A549 (cell line): ENCODE results near the gene PNPLA3. TPM values are rescaled to one million over a fixed set of nuclear protein-coding genes. Genes with fewer than 3 reads are reported as not detected.
A peak's percentile ranks its signal among the peaks of the same experiment; 100 is the strongest.

Source experiments
- ATAC-seq, 2 experiments: fragments of 200-7000 bp in 1 of 2; fragments of >200 bp in 1 of 2; cut with Nextera tagmentation in 1 of 2; cut with Tn5 transposase in 1 of 2; 3 replicates each; pipeline versions ENCODE4 v1.8.0 to v1.9.1; 2018 to 2020; ENCODE audit warnings: mild to moderate bottlenecking in 1 of 2, moderate library complexity in 1 of 2
- CTCF ChIA-PET: fragments of 300-600 bp; sonication (Branson Sonifier 250); formaldehyde crosslinking; extraction: SDS; loops from one replicate; lab custom pipeline; 2021; ENCODE audit warnings: antibody characterized with exemption, inconsistent platforms; lab: Yijun Ruan, JAX
- POLR2A ChIA-PET: fragments of 350-600 bp; formaldehyde crosslinking; extraction: SDS; loops from one replicate; lab custom pipeline; 2021; ENCODE audit warnings: antibody characterized with exemption, inconsistent platforms; lab: Yijun Ruan, JAX
- DNase-seq, 2 experiments: peaks; one replicate each; pipeline versions ENCODE4 v3.0.0 to v3.0.0-alpha.2; 2011 to 2016; ENCODE audit warnings: low read depth in 1 of 2, low spot score in 1 of 2
- FAIRE-seq: peaks from 2 replicates; lab custom pipeline; 2011; peaks lifted over from hg19 to GRCh38; lab: Jason Lieb, UNC
- H3K27ac ChIP-seq, 2 experiments: fragments of >200 bp; sonication (Bioruptor Twin); formaldehyde crosslinking; 3 replicates each; pipeline ENCODE4 v1.5.1; 2016 to 2017
- H3K4me1 ChIP-seq: fragments of >200 bp; sonication (Bioruptor Twin); formaldehyde crosslinking; 3 replicates; pipeline ENCODE4 v1.6.1; 2016
- H3K4me2 ChIP-seq: fragments of >200 bp; sonication (Bioruptor Twin); formaldehyde crosslinking; 3 replicates; pipeline ENCODE4 v1.6.1; 2016
- H3K4me3 ChIP-seq: fragments of >200 bp; sonication (Bioruptor Twin); formaldehyde crosslinking; 3 replicates; pipeline ENCODE4 v1.5.1; 2016
- H3K9me3 ChIP-seq: fragments of >200 bp; sonication (Bioruptor Twin); formaldehyde crosslinking; 3 replicates; pipeline ENCODE4 v1.6.1; 2016
- BCL3 ChIP-seq: fragments of >200 bp; sonication (Bioruptor Twin); formaldehyde crosslinking; IDR thresholded peaks from 3 replicates; pipeline ENCODE4 v1.6.1; 2016
- CEBPB ChIP-seq, 2 experiments: fragments of >200 bp in 1 of 2; sonication (Bioruptor Twin) in 1 of 2; formaldehyde crosslinking in 1 of 2; IDR thresholded peaks; 2 replicates each; pipeline ENCODE4 v1.6.1; 2012 to 2016
- CTCF ChIP-seq: fragments of >200 bp; sonication (Bioruptor Twin); formaldehyde crosslinking; IDR thresholded peaks from 3 replicates; pipeline ENCODE4 v1.5.1; 2016
- E2F6 ChIP-seq: IDR thresholded peaks from 2 replicates; pipeline ENCODE4 v1.6.1; 2012; ENCODE audit warnings: low read depth, borderline replicate concordance
- FOSB ChIP-seq: fragments of 250-450 bp; sonication (Bioruptor Pico); IDR thresholded peaks from 2 replicates; pipeline ENCODE4 v1.5.0; 2020; ENCODE audit warnings: mild to moderate bottlenecking, moderate library complexity
- HOXA7 ChIP-seq: fragments of 250-450 bp; sonication (Bioruptor Pico); IDR thresholded peaks from 2 replicates; pipeline ENCODE4 v1.5.0; 2020; ENCODE audit warnings: mild to moderate bottlenecking, moderate library complexity
- JUN ChIP-seq, 2 experiments: fragments of >200 bp; sonication (Bioruptor Twin); formaldehyde crosslinking; IDR thresholded peaks; 2 replicates in 1 of 2; 3 replicates in 1 of 2; pipeline ENCODE4 v1.6.1; 2016 to 2017
- KDM5A ChIP-seq: fragments of 200-600 bp; sonication (generic); IDR thresholded peaks from 2 replicates; pipeline ENCODE4 v1.6.1; 2016; ENCODE audit warnings: antibody characterized with exemption, mild to moderate bottlenecking
- PHF8 ChIP-seq: fragments of 200-600 bp; sonication (generic); IDR thresholded peaks from 2 replicates; pipeline ENCODE4 v1.6.1; 2016; ENCODE audit warnings: low read depth, mild to moderate bottlenecking, antibody characterized with exemption, moderate library complexity, borderline replicate concordance
- POLR2A ChIP-seq: IDR thresholded peaks from 2 replicates; pipeline ENCODE4 v1.6.1; 2012; ENCODE audit warnings: mild to moderate bottlenecking, low read length
- RFX5 ChIP-seq: fragments of 450-650 bp; IDR thresholded peaks from 2 replicates; pipeline ENCODE4 v1.7.1; 2014; ENCODE audit warnings: antibody characterized with exemption, mild to moderate bottlenecking, moderate library complexity
- ZSCAN20 ChIP-seq: fragments of 250-450 bp; sonication (Bioruptor Pico); IDR thresholded peaks from 2 replicates; pipeline ENCODE4 v1.8.0; 2022; ENCODE audit warnings: mild to moderate bottlenecking, moderate library complexity
- WGBS: methylation state at CpG from one replicate; pipeline ENCODE4 v1.1.6; 2017; ENCODE audit errors: missing lambda C conversion rate; 5-methylcytosine and 5-hydroxymethylcytosine counted together
- polyA plus RNA-seq, 4 experiments: library from polyadenylated mRNA; depleted of rRNA in 3 of 4; stranded (reverse); fragments of >200 nt; fragmentation: RNase III in 1 of 4; extraction: RNeasy Plus Mini Kit Qiagen cat#74134 plus additional on column Dnase treatment in 1 of 4; gene quantifications; 2 replicates in 3 of 4; 3 replicates in 1 of 4; pipeline ENCODE4 v1.2.3, GENCODE V29; 2011 to 2017
- TF ChIP-seq, protein P1 (sequence below): fragments of 250-450 bp; sonication (Bioruptor Pico); IDR thresholded peaks from 2 replicates; pipeline ENCODE4 v1.5.0; 2021; ENCODE audit warnings: mild to moderate bottlenecking, moderate library complexity, borderline replicate concordance
- TF ChIP-seq, protein P2 (sequence below): fragments of 450-650 bp; IDR thresholded peaks from 2 replicates; pipeline ENCODE4 v1.6.1; 2014; ENCODE audit warnings: antibody characterized with exemption
- TF ChIP-seq, protein P3 (sequence below): IDR thresholded peaks from 2 replicates; pipeline ENCODE4 v1.6.1; 2012
- TF ChIP-seq, protein P4 (sequence below): IDR thresholded peaks from 2 replicates; pipeline ENCODE4 v1.6.1; 2012

PNPLA3 gene
- polyA plus RNA-seq, 2 of the 4 experiments (the other 2 are of a cell fraction) = 1.3 to 1.8 TPM

DNA sequence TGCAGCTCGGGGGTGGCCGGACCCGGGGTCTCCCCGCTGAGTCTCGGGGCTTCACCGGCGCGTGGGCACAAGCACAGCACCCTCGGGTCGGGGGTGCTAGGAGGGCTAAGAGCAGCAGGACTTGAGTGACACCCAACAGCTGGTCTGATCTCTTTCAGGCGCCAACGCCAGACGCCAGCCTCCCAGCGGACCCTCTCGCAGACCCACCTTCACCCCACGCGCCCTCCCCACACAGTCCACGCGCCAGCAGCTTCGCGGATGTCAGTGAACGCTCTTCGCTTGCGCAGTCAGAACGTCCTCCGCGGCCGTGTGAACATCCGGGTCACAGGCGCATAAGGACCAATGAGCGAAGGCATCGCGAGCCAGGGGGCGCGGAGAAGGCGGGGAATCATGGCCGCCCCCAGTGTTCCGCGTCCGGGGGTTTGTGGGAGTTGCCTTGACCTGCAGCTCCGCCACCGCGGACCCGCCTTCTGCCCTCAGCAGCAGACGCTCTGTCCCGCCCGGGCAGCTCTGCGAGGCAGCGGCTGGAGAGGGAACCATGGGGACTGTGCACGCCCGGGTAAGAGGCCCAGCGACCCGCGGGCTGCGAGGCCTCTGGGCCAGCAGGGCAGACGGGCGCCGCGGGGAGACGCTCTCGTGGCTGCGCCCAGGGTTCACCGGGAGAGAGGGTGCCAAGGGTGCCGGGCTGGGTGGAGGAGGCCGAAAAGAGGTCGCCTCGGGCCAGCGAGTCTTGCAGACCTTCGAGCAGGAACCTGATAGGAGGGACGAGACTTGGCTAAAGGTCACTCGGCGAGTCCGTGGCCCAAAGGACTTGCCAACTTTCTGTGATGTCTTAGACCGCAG lies 31.7 kb downstream of the PNPLA3 start, which contains the start of gene SAMM50:
Gene SAMM50 (plus strand): TSS at position 403 of the 843 bp plus-strand sequence. CDS start 136 bp downstream, at position 539.
- POLR2A ChIA-PET = interaction anchor here (0.6 to 2.1 kb wide), 3 partner anchors 9 to 32 kb away, joined by 3 to 12 read pairs (median 4); partner anchors contain the start of gene PNPLA3
- Histone ChIP-seq H3K4me2 (peak within 1 kb of the TSS; percentile 98), H3K9me3 (no peaks in the 10 kb centered on the region), H3K4me1 (peaks cover 17% of the 10 kb centered on the region; the same call in 2 of the 3 replicates), H3K27ac (peak within 1 kb of the TSS; percentile 80 to 96), H3K4me3 (peak within 1 kb of the TSS; percentile 93)
- no peak for TF ChIP-seq CTCF
- TF ChIP-seq RFX5 = no peak
- TF ChIP-seq, protein P1, sequence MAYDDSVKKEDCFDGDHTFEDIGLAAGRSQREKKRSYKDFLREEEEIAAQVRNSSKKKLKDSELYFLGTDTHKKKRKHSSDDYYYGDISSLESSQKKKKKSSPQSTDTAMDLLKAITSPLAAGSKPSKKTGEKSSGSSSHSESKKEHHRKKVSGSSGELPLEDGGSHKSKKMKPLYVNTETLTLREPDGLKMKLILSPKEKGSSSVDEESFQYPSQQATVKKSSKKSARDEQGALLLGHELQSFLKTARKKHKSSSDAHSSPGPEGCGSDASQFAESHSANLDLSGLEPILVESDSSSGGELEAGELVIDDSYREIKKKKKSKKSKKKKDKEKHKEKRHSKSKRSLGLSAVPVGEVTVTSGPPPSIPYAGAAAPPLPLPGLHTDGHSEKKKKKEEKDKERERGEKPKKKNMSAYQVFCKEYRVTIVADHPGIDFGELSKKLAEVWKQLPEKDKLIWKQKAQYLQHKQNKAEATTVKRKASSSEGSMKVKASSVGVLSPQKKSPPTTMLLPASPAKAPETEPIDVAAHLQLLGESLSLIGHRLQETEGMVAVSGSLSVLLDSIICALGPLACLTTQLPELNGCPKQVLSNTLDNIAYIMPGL (CRISPR knock-in tag) = no peak
- TF ChIP-seq, protein P2, sequence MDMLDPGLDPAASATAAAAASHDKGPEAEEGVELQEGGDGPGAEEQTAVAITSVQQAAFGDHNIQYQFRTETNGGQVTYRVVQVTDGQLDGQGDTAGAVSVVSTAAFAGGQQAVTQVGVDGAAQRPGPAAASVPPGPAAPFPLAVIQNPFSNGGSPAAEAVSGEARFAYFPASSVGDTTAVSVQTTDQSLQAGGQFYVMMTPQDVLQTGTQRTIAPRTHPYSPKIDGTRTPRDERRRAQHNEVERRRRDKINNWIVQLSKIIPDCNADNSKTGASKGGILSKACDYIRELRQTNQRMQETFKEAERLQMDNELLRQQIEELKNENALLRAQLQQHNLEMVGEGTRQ = peak; percentile 45
- peak; percentile 86 for TF ChIP-seq POLR2A
- peak; percentile 12 for TF ChIP-seq PHF8
- TF ChIP-seq CEBPB (IDR thresholded peaks at IDR 0.05) = 0 out of 4 replicates have a peak, but pooled peaks of 1 of the 2 experiments have one; percentile 13
- TF ChIP-seq ZSCAN20 (CRISPR knock-in tag) = no peak
- TF ChIP-seq BCL3 = peak; percentile 72; the same call in 2 of the 3 replicates
- TF ChIP-seq, protein P3, sequence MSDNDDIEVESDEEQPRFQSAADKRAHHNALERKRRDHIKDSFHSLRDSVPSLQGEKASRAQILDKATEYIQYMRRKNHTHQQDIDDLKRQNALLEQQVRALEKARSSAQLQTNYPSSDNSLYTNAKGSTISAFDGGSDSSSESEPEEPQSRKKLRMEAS = peak; percentile 93
- TF ChIP-seq E2F6 = peak; percentile 66; the same call in 1 of the 2 replicates
- TF ChIP-seq, protein P4, sequence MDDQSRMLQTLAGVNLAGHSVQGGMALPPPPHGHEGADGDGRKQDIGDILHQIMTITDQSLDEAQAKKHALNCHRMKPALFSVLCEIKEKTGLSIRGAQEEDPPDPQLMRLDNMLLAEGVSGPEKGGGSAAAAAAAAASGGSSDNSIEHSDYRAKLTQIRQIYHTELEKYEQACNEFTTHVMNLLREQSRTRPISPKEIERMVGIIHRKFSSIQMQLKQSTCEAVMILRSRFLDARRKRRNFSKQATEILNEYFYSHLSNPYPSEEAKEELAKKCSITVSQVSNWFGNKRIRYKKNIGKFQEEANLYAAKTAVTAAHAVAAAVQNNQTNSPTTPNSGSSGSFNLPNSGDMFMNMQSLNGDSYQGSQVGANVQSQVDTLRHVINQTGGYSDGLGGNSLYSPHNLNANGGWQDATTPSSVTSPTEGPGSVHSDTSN = peak; percentile 32; the same call in 1 of the 2 replicates
- no peak for TF ChIP-seq HOXA7 (CRISPR knock-in tag)
- TF ChIP-seq FOSB (CRISPR knock-in tag) = no peak
- peak; percentile 86 for TF ChIP-seq KDM5A
- peak in 1 of 2 experiments; percentile 47; a peak in 1 of 5 replicates for TF ChIP-seq JUN (IDR thresholded peaks at IDR 0.05)
- FAIRE-seq (no peak), DNase-seq (peak; percentile 79 to 87), ATAC-seq (peak; percentile 97 to 98)
- under 1% methylated on average over 9 of the region's 74 CpGs for WGBS
- CTCF ChIA-PET = interaction anchor here (0.9 to 1.7 kb wide), 4 partner anchors 9 to 670 kb away, joined by 3 to 8 read pairs (median 3); no protein-coding TSS in a partner anchor
